Measurements from ENCODE around the gene GPR37. TPM values are rescaled to one million over a fixed set of nuclear protein-coding genes. Genes with fewer than 3 reads are reported as not detected.

The GPR37 gene
- total RNA-seq, 1 experiment from 2014 or later, result 1.6 TPM

DNA sequence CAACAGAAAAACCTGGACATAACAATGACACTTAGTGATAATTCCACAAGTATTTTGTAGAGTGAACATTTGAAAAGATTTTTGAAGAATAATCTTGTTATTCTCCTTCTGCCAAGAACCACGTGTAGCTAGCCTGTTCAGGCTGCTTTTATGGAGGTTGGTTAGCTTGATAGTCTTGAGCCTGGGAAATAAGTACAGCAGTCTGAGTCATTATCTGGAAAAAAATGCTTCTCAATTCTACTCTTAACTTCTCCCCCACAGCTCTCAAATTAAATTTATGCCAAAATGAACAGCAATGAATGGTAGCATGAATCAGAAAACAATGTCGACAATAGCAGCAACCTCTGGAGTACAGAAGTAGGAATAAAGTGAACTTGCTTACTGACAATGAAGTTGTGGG lies 63.2 kb downstream of the GPR37 start:
- Histone ChIP-seq H3K4me1 (ENCODE audit: insufficient read depth, low read length) (no peaks in the 10 kb centered on the region), H3K9me3 (ENCODE audit: control insufficient read depth, low read depth, low read length) (no peaks in the 10 kb centered on the region), H3K4ac (ENCODE audit: low read depth, low read length) (no peak overlapping the region), H3K14ac (ENCODE audit: insufficient read depth, low read length) (no peak overlapping the region), H2BK5ac (ENCODE audit: insufficient read length, low read length) (no peak overlapping the region), H3K79me1 (ENCODE audit: insufficient read depth, low read depth, low read length, poor library complexity, severe bottlenecking) (no peaks in the 10 kb centered on the region), H4K8ac (replicated peaks; ENCODE audit: insufficient read length, low read depth, low read length) (no peak overlapping the region), H3K4me2 (ENCODE audit: insufficient read depth, insufficient read length, low read length) (no peak overlapping the region), H3K9ac (ENCODE audit: extremely low read depth, insufficient read length, low read length) (no peak overlapping the region), H2AK5ac (ENCODE audit: insufficient read length, low read length) (no peak overlapping the region), H3K23ac (ENCODE audit: insufficient read length, low read depth, low read length) (no peak overlapping the region), H2BK20ac (ENCODE audit: low read depth, low read length, poor library complexity, severe bottlenecking) (no peak overlapping the region), H2BK15ac (ENCODE audit: low read depth, low read length) (no peak overlapping the region), H4K20me1 (ENCODE audit: control insufficient read depth, insufficient read depth, insufficient read length) (no peaks in the 10 kb centered on the region), H3T11ph (ENCODE audit: low read length) (no peak overlapping the region), H3K56ac (ENCODE audit: insufficient read length, low read depth, low read length) (no peak overlapping the region), H3K79me2 (ENCODE audit: insufficient read depth, low read length) (no peaks in the 10 kb centered on the region), H2BK120ac (ENCODE audit: low read depth, low read length, poor library complexity, severe bottlenecking) (no peak overlapping the region), H3K27me3 (ENCODE audit: insufficient read depth, low read length) (no peaks in the 10 kb centered on the region), H3K27ac (ENCODE audit: insufficient read length, low read depth, low read length) (no peak overlapping the region), H4K91ac (ENCODE audit: insufficient read length, low read depth, low read length) (no peak overlapping the region), H2BK12ac (ENCODE audit: insufficient read length, low read depth, low read length) (no peak overlapping the region), H3K23me2 (ENCODE audit: insufficient read length, low read depth, low read length, poor library complexity, severe bottlenecking) (no peaks in the 10 kb centered on the region), H2AFZ (ENCODE audit: low read length) (no peak overlapping the region), H4K5ac (ENCODE audit: insufficient read length, low read depth, low read length) (no peak overlapping the region), H3K18ac (ENCODE audit: insufficient read length, low read depth, low read length) (no peak overlapping the region)
- H3K9me3 Mint-ChIP-seq, result peaks cover 0 to 2% of the 10 kb centered on the region in 2 experiments; a peak in 1 of 5 replicates
- H3K4me1 Mint-ChIP-seq, result no peaks in the 10 kb centered on the region
- H3K27me3 Mint-ChIP-seq (ENCODE audit: low read depth), result no peaks in the 10 kb centered on the region
- no peak overlapping the region for H3K27ac Mint-ChIP-seq
- TF ChIP-seq, protein P1, sequence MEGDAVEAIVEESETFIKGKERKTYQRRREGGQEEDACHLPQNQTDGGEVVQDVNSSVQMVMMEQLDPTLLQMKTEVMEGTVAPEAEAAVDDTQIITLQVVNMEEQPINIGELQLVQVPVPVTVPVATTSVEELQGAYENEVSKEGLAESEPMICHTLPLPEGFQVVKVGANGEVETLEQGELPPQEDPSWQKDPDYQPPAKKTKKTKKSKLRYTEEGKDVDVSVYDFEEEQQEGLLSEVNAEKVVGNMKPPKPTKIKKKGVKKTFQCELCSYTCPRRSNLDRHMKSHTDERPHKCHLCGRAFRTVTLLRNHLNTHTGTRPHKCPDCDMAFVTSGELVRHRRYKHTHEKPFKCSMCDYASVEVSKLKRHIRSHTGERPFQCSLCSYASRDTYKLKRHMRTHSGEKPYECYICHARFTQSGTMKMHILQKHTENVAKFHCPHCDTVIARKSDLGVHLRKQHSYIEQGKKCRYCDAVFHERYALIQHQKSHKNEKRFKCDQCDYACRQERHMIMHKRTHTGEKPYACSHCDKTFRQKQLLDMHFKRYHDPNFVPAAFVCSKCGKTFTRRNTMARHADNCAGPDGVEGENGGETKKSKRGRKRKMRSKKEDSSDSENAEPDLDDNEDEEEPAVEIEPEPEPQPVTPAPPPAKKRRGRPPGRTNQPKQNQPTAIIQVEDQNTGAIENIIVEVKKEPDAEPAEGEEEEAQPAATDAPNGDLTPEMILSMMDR (conservative IDR thresholded peaks at IDR 0.05), result no peak
- no CpG with 5 or more reads among the region's 2 CpGs for WGBS (ENCODE audit: extremely low coverage, insufficient read length, low lambda C conversion rate)
- H3K4me3 Mint-ChIP-seq, result no peak overlapping the region
- H3K36me3 Mint-ChIP-seq (ENCODE audit: insufficient read depth in 1 of 3, low read depth in 3 of 3), result no peaks in the 10 kb centered on the region
- no peak for DNase-seq

Data from H9 (cell line).